Calu3 (cell line): ENCODE data around the gene PLIN5. TPM values are rescaled to one million over a fixed set of nuclear protein-coding genes. Genes with fewer than 3 reads are reported as not detected.

Source experiments
- BruUV-seq: library from RNA; stranded (reverse); fragments of 400-500 nt; replicated peaks from 2 replicates; lab custom pipeline; 2021; lab: Mats Ljungman, UMichigan
- CTCF ChIA-PET: fragments of 300-600 bp; sonication (Branson Sonifier 250); formaldehyde crosslinking; loops from one replicate; lab custom pipeline; 2022; ENCODE audit warnings: antibody characterized with exemption; lab: Charles Lee
- DNase-seq: peaks from one replicate; pipeline ENCODE4 v3.0.0; 2022
- H3K27ac Mint-ChIP-seq: one replicate; pipeline ENCODE4 v1.8.0; 2022; ENCODE audit warnings: mixed read lengths; ENCODE audit not compliant: unreplicated experiment
- H3K27me3 Mint-ChIP-seq: one replicate; pipeline ENCODE4 v1.8.0; 2022; ENCODE audit warnings: mixed read lengths; ENCODE audit not compliant: unreplicated experiment
- H3K36me3 Mint-ChIP-seq: one replicate; pipeline ENCODE4 v1.8.0; 2022; ENCODE audit warnings: mild to moderate bottlenecking, moderate library complexity, mixed read lengths; ENCODE audit not compliant: insufficient read depth, unreplicated experiment
- H3K4me1 Mint-ChIP-seq: one replicate; pipeline ENCODE4 v1.8.0; 2022; ENCODE audit warnings: mild to moderate bottlenecking, low read depth, mixed read lengths; ENCODE audit not compliant: unreplicated experiment
- H3K4me3 Mint-ChIP-seq: one replicate; pipeline ENCODE4 v1.8.0; 2022; ENCODE audit warnings: mild to moderate bottlenecking, low read depth, moderate library complexity, mixed read lengths; ENCODE audit not compliant: unreplicated experiment
- H3K9me3 Mint-ChIP-seq: one replicate; pipeline ENCODE4 v1.8.0; 2022; ENCODE audit warnings: low read depth, mixed read lengths; ENCODE audit not compliant: unreplicated experiment
- intact Hi-C: fragments of 100-400 bp; cut with micrococcal nuclease; formaldehyde crosslinking; loops from one replicate; pipeline ENCODE4 v1.10.0; 2022; ENCODE audit not compliant: unreplicated experiment
- total RNA-seq: library from RNA; stranded (reverse); gene quantifications from 2 replicates; pipeline ENCODE4 v1.2.3, GENCODE V29; 2022
- TF ChIP-seq, protein P1 (sequence below): fragments of 200-600 bp; IDR thresholded peaks from one replicate; pipeline ENCODE4 v1.8.0; 2022; ENCODE audit warnings: antibody characterized with exemption; ENCODE audit not compliant: unreplicated experiment

PLIN5 gene
- total RNA-seq, 1 experiment from 2014 or later, result 7.6 TPM

- peak; percentile 81 for DNase-seq
- TF ChIP-seq, protein P1, sequence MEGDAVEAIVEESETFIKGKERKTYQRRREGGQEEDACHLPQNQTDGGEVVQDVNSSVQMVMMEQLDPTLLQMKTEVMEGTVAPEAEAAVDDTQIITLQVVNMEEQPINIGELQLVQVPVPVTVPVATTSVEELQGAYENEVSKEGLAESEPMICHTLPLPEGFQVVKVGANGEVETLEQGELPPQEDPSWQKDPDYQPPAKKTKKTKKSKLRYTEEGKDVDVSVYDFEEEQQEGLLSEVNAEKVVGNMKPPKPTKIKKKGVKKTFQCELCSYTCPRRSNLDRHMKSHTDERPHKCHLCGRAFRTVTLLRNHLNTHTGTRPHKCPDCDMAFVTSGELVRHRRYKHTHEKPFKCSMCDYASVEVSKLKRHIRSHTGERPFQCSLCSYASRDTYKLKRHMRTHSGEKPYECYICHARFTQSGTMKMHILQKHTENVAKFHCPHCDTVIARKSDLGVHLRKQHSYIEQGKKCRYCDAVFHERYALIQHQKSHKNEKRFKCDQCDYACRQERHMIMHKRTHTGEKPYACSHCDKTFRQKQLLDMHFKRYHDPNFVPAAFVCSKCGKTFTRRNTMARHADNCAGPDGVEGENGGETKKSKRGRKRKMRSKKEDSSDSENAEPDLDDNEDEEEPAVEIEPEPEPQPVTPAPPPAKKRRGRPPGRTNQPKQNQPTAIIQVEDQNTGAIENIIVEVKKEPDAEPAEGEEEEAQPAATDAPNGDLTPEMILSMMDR, result no peak
- Mint-ChIP-seq H3K4me1 (no peaks in the 10 kb centered on the region), H3K36me3 (peaks cover 26% of the 10 kb centered on the region), H3K9me3 (peaks cover 8% of the 10 kb centered on the region), H3K27ac (no peak overlapping the region), H3K4me3 (peak overlapping the region; percentile 64), H3K27me3 (peaks cover 37% of the 10 kb centered on the region)
- no TSS peak for BruUV-seq
- CTCF ChIA-PET, result interaction anchor here (1.2 kb wide), 1 partner anchor 14 kb away, joined by 5 read pairs; no protein-coding TSS in a partner anchor
- intact Hi-C loops, result no loop called here
Measured at GRCh38 chr19:4555657-4556561, 20.9 kb upstream of the PLIN5 start.

- no peak for DNase-seq
- peaks cover 26% of the 10 kb centered on the region for H3K36me3 Mint-ChIP-seq
- TF ChIP-seq, protein P1, result no peak
- no peaks in the 10 kb centered on the region for H3K4me1 Mint-ChIP-seq
- H3K27ac Mint-ChIP-seq, result no peak overlapping the region
- H3K9me3 Mint-ChIP-seq, result peaks cover 8% of the 10 kb centered on the region
- peaks cover 37% of the 10 kb centered on the region for H3K27me3 Mint-ChIP-seq
- CTCF ChIA-PET, result no interaction called here
- no peak overlapping the region for H3K4me3 Mint-ChIP-seq
- intact Hi-C loops, result no loop called here
- no TSS peak for BruUV-seq
Measured at GRCh38 chr19:4554717-4555116, 19.7 kb upstream of the PLIN5 start.

DNA sequence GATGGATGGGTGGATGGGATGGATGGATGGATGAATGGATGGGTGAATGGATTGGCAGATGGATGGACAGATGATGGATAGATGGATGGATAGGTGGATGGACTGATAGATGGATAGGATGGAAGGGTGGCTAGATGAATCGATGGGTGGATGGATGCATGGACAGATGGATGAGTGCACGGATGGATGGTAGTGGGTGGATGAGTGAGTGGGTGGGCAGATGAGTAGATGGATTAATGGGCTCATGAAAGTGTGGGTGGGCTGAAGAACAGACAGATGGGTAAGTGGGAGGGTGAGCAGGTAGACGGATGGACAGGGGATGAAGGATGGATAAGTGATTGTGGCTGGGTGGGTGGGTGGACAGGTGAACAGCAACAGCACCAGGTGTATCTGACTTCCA, 18.8 kb upstream of the PLIN5 start:
- H3K27ac Mint-ChIP-seq, result peak overlapping the region; percentile 44
- no peaks in the 10 kb centered on the region for H3K4me1 Mint-ChIP-seq
- peaks cover 8% of the 10 kb centered on the region for H3K9me3 Mint-ChIP-seq
- H3K36me3 Mint-ChIP-seq, result peaks cover 26% of the 10 kb centered on the region
- H3K27me3 Mint-ChIP-seq, result peaks cover 46% of the 10 kb centered on the region
- no TSS peak for BruUV-seq
- CTCF ChIA-PET, result no interaction called here
- intact Hi-C loops, result no loop called here
- H3K4me3 Mint-ChIP-seq, result no peak overlapping the region
- no peak for DNase-seq
- TF ChIP-seq, protein P1, result no peak

- TF ChIP-seq, protein P1, result no peak
- H3K4me1 Mint-ChIP-seq, result no peaks in the 10 kb centered on the region
- no peak overlapping the region for H3K4me3 Mint-ChIP-seq
- peaks cover 26% of the 10 kb centered on the region for H3K36me3 Mint-ChIP-seq
- BruUV-seq, result no TSS peak
- peak overlapping the region; percentile 44 for H3K27ac Mint-ChIP-seq
- CTCF ChIA-PET, result no interaction called here
- peaks cover 8% of the 10 kb centered on the region for H3K9me3 Mint-ChIP-seq
- intact Hi-C loops, result no loop called here
- peaks cover 51% of the 10 kb centered on the region for H3K27me3 Mint-ChIP-seq
- DNase-seq, result no peak
Measured at GRCh38 chr19:4553092-4553695, 18.2 kb upstream of the PLIN5 start.
